ENCODE results near the gene CNTN6. TPM values are rescaled to one million over a fixed set of nuclear protein-coding genes. Genes with fewer than 3 reads are reported as not detected.

CNTN6 gene
- total RNA-seq, 1 donor from 2014 or later, result not detected

DNA sequence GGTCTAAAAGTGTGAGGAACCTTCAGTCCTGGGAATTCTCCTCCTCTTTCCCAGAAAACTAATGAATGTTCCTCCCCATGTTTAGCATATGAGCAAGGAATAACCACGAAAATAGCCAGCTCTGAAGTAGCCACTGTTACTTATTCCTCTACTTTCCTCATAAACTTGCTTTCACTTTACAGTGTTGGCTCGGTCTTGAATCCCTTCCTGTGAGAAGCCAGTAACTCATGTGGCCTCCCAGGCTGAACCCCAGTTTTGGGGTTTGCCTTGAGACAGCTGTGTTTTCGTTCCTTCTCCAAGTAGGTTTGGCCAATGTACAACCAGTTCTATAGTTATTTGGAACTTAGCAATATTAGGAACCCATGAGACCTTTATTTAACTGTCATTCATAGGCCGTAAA, 195.0 kb downstream of the CNTN6 start:
- TF ChIP-seq, protein P1, sequence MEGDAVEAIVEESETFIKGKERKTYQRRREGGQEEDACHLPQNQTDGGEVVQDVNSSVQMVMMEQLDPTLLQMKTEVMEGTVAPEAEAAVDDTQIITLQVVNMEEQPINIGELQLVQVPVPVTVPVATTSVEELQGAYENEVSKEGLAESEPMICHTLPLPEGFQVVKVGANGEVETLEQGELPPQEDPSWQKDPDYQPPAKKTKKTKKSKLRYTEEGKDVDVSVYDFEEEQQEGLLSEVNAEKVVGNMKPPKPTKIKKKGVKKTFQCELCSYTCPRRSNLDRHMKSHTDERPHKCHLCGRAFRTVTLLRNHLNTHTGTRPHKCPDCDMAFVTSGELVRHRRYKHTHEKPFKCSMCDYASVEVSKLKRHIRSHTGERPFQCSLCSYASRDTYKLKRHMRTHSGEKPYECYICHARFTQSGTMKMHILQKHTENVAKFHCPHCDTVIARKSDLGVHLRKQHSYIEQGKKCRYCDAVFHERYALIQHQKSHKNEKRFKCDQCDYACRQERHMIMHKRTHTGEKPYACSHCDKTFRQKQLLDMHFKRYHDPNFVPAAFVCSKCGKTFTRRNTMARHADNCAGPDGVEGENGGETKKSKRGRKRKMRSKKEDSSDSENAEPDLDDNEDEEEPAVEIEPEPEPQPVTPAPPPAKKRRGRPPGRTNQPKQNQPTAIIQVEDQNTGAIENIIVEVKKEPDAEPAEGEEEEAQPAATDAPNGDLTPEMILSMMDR (IDR thresholded peaks at IDR 0.05; ENCODE audit: insufficient read depth, low read length, severe bottlenecking), result no peak
- FAIRE-seq (no peak), DNase-seq (ENCODE audit: low read depth) (no peak)
- H3K27me3 ChIP-seq (ENCODE audit: control insufficient read depth, insufficient read depth, low read length), result no peaks in the 10 kb centered on the region
- H3K4me3 ChIP-seq (ENCODE audit: low read depth, low read length), result no peak overlapping the region
- H3K36me3 ChIP-seq (ENCODE audit: control insufficient read depth, insufficient read depth, low read length), result no peaks in the 10 kb centered on the region

DNA sequence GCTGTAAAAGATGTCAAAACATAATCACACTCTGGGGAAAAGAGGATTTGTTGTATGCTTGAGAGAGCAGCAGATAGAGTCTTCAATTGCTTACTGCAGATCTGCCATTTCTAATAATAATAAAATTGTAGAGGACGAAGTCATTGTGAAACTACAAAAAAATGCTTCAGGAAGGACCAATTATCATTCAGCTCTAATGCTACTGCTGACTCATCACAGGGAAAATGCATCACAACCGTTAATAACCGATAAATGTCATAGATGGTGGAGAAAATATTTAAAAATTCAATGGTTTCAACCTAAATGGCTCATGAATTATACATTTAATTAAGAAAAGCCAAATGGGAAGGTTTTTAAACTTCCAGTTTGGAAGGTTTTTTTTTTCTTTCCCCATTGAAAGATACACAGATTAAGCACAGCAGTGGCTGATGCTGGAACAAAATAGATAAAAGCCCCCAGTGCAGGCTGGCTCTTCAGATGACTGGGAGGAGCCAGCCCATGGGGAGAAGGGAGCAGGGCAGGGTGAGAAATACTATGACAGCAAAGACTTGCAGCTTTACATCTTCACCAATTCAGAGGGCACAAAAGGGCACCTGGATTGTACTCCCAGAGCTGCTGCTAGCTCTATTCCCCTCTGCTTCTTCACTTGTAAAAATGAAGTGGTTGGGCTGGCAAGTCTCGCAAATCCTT, 196.1 kb downstream of the CNTN6 start:
- Histone ChIP-seq H3K27me3 (ENCODE audit: control insufficient read depth, insufficient read depth, low read length) (no peaks in the 10 kb centered on the region), H3K4me3 (ENCODE audit: low read depth, low read length) (no peak overlapping the region), H3K36me3 (ENCODE audit: control insufficient read depth, insufficient read depth, low read length) (no peaks in the 10 kb centered on the region)
- no peak for FAIRE-seq
- DNase-seq (ENCODE audit: low read depth), result no peak
- TF ChIP-seq, protein P1 (IDR thresholded peaks at IDR 0.05; ENCODE audit: insufficient read depth, low read length, severe bottlenecking), result no peak

DNA sequence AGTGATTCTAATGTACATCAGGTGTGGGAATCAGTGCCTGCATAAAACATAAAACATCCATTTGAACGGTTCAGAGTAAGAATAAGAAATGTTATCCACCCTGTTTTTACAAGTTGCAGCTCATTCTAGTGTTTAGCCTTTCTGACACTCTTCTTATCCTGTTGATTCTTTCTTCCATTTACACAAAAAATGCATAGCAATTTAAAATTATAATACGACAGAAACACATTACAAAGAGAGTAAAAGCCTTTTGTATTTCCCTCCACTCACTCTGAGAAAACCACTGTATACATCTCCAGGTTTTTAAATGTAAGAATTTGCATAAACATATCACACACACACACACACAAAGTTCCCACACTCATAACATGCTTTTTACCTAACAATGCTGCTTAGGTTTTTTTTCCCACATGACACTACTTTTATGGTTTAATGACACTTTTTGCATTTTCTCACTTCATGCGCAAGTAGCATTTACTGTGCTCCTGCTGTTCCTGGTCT, 199.8 kb downstream of the CNTN6 start:
- TF ChIP-seq, protein P1 (IDR thresholded peaks at IDR 0.05; ENCODE audit: insufficient read depth, low read length, severe bottlenecking), result no peak
- H3K4me3 ChIP-seq (ENCODE audit: low read depth, low read length), result no peak overlapping the region
- no peaks in the 10 kb centered on the region for H3K36me3 ChIP-seq (ENCODE audit: control insufficient read depth, insufficient read depth, low read length)
- DNase-seq (ENCODE audit: low read depth) (no peak), FAIRE-seq (no peak)
- H3K27me3 ChIP-seq (ENCODE audit: control insufficient read depth, insufficient read depth, low read length), result no peaks in the 10 kb centered on the region

DNA sequence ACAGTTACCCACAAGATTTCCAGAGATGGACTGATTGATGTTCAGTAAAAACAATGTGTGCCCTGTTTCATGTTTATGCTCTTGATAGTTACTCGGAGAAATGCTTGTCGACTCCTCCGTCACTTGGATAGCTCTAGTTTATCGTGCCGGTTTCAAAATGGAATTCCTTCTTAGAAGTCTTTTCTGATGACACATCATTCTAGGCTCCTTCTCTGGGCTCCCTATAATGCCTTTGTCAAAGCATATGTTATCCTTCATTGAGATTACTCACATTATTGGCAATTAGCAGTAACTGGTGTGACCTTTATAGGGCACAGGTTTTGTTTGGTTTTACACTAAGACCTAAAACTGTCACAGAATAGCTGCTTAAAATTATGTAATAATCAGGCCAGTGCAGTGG, 201.8 kb downstream of the CNTN6 start:
- no peak for FAIRE-seq
- H3K36me3 ChIP-seq (ENCODE audit: control insufficient read depth, insufficient read depth, low read length), result no peaks in the 10 kb centered on the region
- no peaks in the 10 kb centered on the region for H3K27me3 ChIP-seq (ENCODE audit: control insufficient read depth, insufficient read depth, low read length)
- TF ChIP-seq, protein P1 (IDR thresholded peaks at IDR 0.05; ENCODE audit: insufficient read depth, low read length, severe bottlenecking), result no peak
- no peak overlapping the region for H3K4me3 ChIP-seq (ENCODE audit: low read depth, low read length)
- DNase-seq (ENCODE audit: low read depth), result no peak

DNA sequence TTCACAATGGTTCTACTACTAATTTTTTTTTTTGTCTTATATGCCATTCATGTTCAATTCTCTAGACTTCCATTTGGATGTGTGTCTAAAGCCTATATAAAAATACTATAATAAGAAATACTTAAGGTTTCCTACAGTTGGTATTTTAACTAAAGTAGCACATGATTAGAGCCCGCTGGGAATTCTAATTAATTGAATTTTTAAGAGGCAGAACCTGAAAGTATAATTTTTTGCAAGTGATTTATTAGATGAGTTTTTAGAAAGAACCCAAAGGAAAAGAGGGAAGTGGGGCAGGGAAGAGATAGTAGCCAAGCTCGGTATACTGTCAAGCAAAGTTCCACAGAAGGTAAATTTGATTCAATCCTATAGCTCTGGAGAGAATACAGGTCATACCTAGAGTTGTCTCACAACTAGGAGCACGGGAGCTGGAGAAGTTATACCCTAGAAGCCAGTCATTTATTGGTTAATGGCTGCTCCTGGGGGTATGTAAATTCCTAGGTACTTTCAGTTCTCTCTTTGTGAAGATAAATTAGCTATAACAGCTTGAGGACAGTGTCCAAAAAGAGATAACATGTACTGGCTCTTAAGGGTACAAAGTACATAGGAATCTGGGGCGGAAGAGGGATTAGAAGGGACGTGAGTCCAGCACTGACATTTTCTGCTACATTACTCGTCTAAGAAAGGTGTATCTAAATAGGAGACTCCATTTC, 225.6 kb downstream of the CNTN6 start:
- no peak overlapping the region for H3K4me3 ChIP-seq (ENCODE audit: low read depth, low read length)
- DNase-seq (ENCODE audit: low read depth), result no peak
- TF ChIP-seq, protein P1 (IDR thresholded peaks at IDR 0.05; ENCODE audit: insufficient read depth, low read length, severe bottlenecking), result no peak
- H3K36me3 ChIP-seq (ENCODE audit: control insufficient read depth, insufficient read depth, low read length), result no peaks in the 10 kb centered on the region
- no peak for FAIRE-seq
- no peaks in the 10 kb centered on the region for H3K27me3 ChIP-seq (ENCODE audit: control insufficient read depth, insufficient read depth, low read length)
